Large intestine (tissue), 3 donors: Measurements from ENCODE around the gene LRRC45. TPM values are rescaled to one million over a fixed set of nuclear protein-coding genes. Genes with fewer than 3 reads are reported as not detected.

Source experiments
- DNase-seq, 2 donors: peaks; one replicate each; pipeline versions ENCODE4 v3.0.0 to v3.0.0-alpha.2; 2013
- H3K27ac ChIP-seq: one replicate; pipeline ENCODE4 v1.5.1; 2013; ENCODE audit warnings: low read length
- H3K27me3 ChIP-seq: 2 replicates; pipeline ENCODE4 v1.6.1; 2013; ENCODE audit warnings: low read length; ENCODE audit not compliant: control insufficient read depth, insufficient read depth
- H3K36me3 ChIP-seq: 2 replicates; pipeline ENCODE4 v1.6.1; 2013; ENCODE audit warnings: low read length; ENCODE audit not compliant: control insufficient read depth, insufficient read depth
- H3K4me1 ChIP-seq: one replicate; pipeline ENCODE4 v1.6.1; 2013; ENCODE audit warnings: low read length; ENCODE audit not compliant: control insufficient read depth, insufficient read depth
- H3K4me3 ChIP-seq: one replicate; pipeline ENCODE4 v1.5.1; 2013; ENCODE audit warnings: low read length
- H3K9me3 ChIP-seq: one replicate; pipeline ENCODE4 v1.6.1; 2013; ENCODE audit warnings: mild to moderate bottlenecking, low read depth, low read length, moderate library complexity; ENCODE audit not compliant: control insufficient read depth
- WGBS: methylation state at CpG from one replicate; pipeline ENCODE4 v1.1.5; 2013; ENCODE audit warnings: low lambda C conversion rate; ENCODE audit not compliant: insufficient coverage; 5-methylcytosine and 5-hydroxymethylcytosine counted together
- polyA plus RNA-seq: library from polyadenylated mRNA; unstranded; fragments of 120-200 nt; gene quantifications from one replicate; pipeline ENCODE4 v1.2.1, GENCODE V29; 2013

LRRC45 gene
- polyA plus RNA-seq, 1 donor: 14.4 TPM

DNA sequence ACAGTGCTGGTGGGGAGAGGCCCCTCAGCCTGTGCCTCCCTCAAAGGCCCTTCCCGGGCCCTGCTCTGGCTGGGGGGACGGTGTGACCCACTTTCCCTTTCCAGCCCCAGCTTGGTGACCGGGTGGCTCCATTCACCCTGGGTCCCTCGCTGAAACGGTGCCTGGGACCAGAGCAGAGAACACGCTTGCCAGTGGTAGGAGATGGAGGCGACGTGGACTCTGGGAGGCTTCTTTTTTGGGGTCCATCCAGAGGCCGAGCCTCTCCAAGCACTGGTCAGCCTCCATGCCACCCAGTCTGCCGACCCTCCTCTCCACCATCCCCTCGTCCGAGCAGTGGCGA, 8.2 kb upstream of the LRRC45 start:
- no peaks in the 10 kb centered on the region for H3K4me1 ChIP-seq
- peaks cover 33% of the 10 kb centered on the region for H3K36me3 ChIP-seq
- no peak overlapping the region for H3K27ac ChIP-seq
- no peaks in the 10 kb centered on the region for H3K9me3 ChIP-seq
- no peak for DNase-seq
- no peak overlapping the region for H3K4me3 ChIP-seq
- 100% methylated on average over 2 of the region's 13 CpGs for WGBS
- H3K27me3 ChIP-seq: no peaks in the 10 kb centered on the region

DNA sequence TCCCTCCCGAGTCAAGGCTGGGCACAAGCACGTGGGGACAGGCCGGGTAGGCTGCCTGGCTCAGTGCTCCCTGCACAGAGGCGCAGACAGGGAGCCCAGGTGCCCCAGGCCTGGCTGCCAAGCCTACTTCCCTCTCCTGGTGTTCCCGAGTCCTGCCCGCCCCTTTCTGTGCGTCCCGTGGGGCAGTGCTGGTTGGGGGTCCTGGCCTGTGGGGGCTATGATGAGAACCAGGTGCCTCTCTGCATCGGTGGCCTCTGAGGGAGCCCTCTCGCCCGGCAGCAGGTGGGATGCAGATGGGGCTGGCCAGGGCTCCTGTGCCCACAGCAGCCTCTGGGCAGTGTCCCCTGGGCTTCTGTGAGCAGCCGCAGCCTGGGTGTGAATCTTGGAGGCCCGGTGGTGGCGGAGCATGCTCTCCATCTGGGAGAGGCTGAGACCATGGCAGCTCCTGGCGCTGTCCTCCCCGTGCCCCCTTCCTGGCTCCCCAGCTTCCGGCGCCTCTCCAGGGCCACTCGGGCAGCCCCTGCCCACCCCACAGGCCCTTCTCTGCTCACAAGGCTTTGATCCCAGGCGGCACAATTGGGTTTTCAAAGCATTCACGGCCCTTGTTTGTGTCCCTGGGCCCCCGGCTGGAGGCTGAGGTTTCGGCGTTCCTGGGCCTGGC, 7.7 kb upstream of the LRRC45 start:
- no peak overlapping the region for H3K27ac ChIP-seq
- H3K27me3 ChIP-seq: no peaks in the 10 kb centered on the region
- peaks cover 33% of the 10 kb centered on the region for H3K36me3 ChIP-seq
- no CpG with 5 or more reads among the region's 24 CpGs for WGBS
- no peak overlapping the region for H3K4me3 ChIP-seq
- H3K9me3 ChIP-seq: no peaks in the 10 kb centered on the region
- DNase-seq: no peak
- no peaks in the 10 kb centered on the region for H3K4me1 ChIP-seq

DNA sequence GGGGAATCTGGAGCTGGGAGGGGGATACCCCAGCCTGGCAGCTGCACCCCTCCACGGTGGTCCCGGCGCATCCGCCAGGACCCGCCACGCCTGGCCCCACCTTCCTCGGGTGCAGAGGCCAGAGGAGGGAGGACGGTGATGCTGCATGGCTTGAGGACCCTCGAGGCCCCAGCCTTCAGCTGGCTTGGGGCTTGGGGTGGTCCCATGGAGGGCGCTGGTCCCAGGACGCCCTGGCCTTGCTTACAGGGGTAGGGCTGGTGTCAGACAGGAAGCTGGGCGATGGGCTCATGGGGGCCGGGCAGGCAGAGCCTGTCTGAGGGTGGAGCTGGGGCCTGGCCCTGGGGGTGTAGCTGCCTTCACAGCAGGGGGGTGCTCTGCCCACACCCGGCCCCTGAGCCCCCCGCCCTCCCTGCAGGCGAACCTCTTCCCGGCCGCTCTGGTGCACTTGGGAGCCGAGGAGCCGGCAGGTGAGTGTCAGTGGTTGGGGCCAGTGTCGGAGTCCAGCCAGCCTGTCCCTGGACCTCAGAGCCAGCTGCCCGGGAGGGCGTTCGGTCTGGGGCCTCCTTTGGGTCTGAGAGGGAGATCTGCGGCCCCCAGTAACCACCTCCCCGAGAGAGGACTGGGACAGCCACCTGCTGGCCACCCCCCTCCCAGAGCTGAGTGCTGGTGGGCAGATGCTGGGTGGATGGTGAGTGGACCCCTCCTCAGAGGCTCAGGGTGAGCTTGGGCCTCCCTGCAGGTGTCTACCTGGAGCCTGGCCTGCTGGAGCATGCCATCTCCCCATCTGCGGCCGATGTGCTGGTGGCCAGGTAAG, 6.8 kb upstream of the LRRC45 start:
- H3K36me3 ChIP-seq: peaks cover 29% of the 10 kb centered on the region

DNA sequence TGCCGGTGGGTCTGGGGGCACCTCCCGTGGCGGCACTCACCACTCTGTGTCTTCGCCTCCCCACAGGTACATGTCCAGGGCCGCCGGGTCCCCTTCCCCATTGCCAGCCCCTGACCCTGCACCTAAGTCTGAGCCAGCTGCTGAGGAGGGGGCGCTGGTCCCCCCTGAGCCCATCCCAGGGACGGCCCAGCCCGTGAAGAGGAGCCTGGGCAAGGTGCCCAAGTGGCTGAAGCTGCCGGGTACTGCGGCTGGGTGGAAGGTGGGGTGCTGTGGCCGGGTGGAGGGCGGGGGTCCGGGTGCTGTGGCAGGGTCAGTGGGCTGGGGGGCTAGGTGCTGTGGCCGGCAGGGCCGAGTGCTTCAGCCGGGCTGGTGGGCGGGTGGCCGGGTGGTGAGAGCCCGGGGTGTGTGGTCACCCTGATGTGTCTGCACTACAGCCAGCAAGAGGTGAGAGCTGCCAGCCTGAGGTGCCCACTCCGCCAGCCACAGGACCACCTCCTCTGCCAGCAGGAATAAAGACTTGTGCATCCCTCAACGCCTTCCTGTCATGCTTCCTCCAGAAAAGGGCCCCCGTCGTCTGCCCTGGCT, 6.1 kb upstream of the LRRC45 start:
- Histone ChIP-seq H3K4me3 (no peak overlapping the region), H3K27me3 (no peaks in the 10 kb centered on the region), H3K4me1 (peaks cover 12% of the 10 kb centered on the region), H3K9me3 (no peaks in the 10 kb centered on the region), H3K27ac (no peak overlapping the region), H3K36me3 (peaks cover 22% of the 10 kb centered on the region)
- no CpG with 5 or more reads among the region's 24 CpGs for WGBS
- DNase-seq: no peak

More for the DNA sequence above, 6.8 kb upstream of the LRRC45 start:
- Histone ChIP-seq H3K9me3 (no peaks in the 10 kb centered on the region), H3K27me3 (no peaks in the 10 kb centered on the region), H3K4me3 (no peak overlapping the region), H3K27ac (no peak overlapping the region), H3K4me1 (peaks cover 5% of the 10 kb centered on the region)
- no peak for DNase-seq
- WGBS: no CpG with 5 or more reads among the region's 28 CpGs

DNA sequence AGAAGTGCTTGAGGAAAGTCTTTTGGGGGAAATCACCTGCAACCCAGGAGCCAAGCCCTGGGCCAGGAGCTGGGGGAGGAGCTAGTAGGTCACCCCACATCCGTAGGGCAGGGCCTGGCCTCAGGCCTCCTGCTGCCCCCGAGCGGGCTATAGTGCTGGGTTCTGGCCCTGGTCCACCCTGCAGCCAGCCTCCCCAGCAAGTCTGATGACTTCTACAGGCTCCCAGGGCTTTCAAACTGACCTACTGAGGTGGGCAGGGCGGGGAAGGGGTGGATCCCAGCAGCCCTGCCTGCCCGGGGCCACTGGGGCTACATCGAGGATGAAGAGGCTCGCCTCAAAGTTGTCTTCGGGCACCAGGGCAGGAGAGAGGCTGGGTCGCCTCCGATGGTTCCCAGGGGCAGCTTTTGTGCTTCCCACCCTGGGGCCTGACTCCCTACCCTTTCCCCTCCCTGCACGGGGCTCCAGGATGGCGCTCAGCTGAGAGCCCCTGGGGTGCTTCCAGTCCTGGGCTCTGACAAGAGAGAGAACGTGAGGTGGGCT, 5.4 kb upstream of the LRRC45 start:
- Histone ChIP-seq H3K27me3 (no peaks in the 10 kb centered on the region), H3K4me1 (peaks cover 15% of the 10 kb centered on the region), H3K27ac (no peak overlapping the region), H3K4me3 (no peak overlapping the region), H3K36me3 (peaks cover 16% of the 10 kb centered on the region), H3K9me3 (no peaks in the 10 kb centered on the region)
- WGBS: no CpG with 5 or more reads among the region's 13 CpGs
- DNase-seq: no peak

DNA sequence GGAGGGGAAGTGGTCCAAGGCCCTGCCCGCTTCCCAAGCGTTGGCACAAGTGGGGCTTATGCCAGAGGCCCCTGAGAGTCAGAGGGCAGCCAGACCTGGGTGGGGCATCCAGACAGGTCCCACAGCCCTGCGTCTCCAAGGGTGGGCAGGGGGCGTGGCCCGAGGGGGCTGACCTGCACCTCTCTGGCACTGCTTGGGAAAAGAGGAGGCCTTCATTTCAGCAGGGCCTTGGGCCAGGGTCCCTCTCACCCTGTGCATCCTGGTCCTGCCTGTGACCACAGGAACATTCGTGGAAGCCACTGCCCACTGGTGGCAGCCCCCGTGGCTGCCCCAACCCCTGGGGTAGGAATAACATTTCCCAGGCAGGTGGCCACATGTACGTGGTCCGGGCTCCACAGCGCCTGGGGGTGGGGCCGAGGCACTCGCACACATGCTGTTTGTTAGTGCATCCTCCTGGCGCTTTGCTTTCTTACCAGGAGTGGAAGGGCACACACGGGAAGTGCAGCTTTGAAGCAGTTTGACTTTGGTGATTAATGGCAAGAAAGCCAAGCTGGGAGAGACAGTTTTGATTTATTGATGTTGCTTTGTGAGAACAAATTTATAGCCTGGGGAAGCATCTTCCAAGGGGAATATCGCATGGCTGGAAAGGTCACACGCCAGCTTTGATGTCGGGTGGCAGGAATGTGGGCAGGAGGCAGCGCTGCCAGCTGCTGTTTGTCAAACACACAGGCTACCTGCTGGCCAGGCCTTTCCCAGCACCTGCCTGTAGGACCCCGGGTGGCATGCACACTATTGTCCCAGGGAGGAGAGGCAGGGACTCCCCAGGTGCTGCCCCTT, 4.7 kb upstream of the LRRC45 start:
- Histone ChIP-seq H3K27ac (no peak overlapping the region), H3K27me3 (no peaks in the 10 kb centered on the region)
- no peak for DNase-seq

DNA sequence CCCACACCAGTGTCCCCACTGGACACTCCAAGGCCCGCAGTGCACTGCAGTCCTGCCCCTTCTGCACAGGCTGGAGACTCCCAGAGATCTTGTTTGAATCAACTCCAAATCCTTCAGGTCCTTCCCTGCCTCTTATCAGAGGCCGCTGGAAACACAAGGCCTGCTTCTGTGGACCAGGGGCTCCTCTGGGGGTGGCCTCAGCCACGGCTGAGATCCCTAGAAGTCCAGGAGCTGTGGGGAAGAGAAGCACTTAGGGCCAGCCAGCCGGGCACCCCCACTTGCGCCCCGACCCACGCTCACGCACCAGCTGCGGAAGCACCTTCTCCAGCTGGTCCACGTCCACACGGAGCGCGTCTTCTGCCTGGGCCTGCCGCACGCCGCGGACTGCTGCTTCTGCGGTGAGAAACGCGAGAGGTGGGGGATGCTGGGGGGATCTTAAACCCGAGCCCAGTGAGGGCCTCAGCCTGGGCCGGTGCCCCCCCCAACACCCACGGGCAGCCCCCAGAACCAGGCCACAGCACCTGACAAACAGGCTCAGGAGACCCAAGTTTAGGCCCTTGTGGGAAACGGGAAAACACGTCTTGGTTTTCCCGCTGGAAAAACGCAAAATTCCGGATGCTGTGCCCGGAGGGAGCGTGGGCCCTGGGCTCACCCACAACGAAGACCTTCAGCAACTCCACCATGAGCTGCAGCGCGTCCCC, 4.0 kb upstream of the LRRC45 start:
- DNase-seq: no peak
- no peaks in the 10 kb centered on the region for H3K27me3 ChIP-seq
- H3K9me3 ChIP-seq: no peaks in the 10 kb centered on the region
- no peak overlapping the region for H3K4me3 ChIP-seq
- peaks cover 19% of the 10 kb centered on the region for H3K4me1 ChIP-seq
- H3K36me3 ChIP-seq: peaks cover 16% of the 10 kb centered on the region
- H3K27ac ChIP-seq: no peak overlapping the region
- WGBS: no CpG with 5 or more reads among the region's 33 CpGs

More for the DNA sequence above, 4.7 kb upstream of the LRRC45 start:
- Histone ChIP-seq H3K9me3 (no peaks in the 10 kb centered on the region), H3K4me3 (no peak overlapping the region), H3K36me3 (peaks cover 16% of the 10 kb centered on the region), H3K4me1 (peaks cover 15% of the 10 kb centered on the region)
- no CpG with 5 or more reads among the region's 19 CpGs for WGBS

DNA sequence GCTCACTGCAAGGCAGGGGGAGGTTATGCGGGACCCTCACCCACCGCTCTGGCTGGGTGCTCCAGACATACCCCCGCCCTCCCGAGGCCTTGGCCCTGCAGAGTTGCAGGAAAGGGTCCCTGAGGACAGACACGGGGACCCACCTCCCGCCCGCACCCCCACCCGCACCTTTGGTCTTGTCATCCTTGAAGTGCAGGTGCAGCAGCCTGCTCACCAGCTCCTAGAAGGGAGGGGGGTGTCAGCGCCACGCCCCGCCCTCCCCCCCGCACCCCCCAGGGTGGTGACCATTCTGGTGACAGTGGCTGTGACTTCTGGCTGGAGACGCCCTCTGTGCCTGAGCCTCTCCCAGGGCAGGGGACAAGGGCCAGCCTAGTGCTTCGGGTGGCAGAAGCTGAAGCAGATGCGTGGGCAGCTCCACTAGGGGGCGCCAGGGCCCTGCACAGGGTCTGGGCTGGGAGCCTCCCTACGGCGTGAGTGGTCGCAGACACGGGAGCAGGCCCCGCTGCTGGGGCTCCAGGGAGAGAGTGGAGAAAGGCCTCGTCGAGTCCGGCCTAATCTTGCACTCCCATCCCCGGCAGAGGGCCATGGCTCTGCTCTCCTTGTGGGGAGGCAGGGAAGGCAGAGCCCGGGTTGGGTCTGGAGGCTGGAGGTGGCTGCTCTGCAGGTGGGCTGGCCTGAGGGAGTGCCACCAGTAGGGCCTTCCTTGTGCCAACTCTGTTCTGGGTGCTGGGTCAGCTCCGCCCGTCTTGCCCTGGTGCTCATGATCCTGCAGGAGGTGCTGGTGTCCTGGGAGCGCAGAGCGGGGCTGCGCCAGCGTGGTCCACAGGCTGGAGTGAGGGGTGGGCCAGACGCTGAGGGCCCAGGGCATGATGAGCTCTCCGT, 3.2 kb upstream of the LRRC45 start:
- peak in 1 of 2 donors; percentile 41 for DNase-seq
- Histone ChIP-seq H3K4me1 (peaks cover 23% of the 10 kb centered on the region), H3K4me3 (no peak overlapping the region), H3K9me3 (no peaks in the 10 kb centered on the region), H3K27me3 (no peaks in the 10 kb centered on the region), H3K36me3 (peaks cover 16% of the 10 kb centered on the region), H3K27ac (no peak overlapping the region)
- no CpG with 5 or more reads among the region's 34 CpGs for WGBS

DNA sequence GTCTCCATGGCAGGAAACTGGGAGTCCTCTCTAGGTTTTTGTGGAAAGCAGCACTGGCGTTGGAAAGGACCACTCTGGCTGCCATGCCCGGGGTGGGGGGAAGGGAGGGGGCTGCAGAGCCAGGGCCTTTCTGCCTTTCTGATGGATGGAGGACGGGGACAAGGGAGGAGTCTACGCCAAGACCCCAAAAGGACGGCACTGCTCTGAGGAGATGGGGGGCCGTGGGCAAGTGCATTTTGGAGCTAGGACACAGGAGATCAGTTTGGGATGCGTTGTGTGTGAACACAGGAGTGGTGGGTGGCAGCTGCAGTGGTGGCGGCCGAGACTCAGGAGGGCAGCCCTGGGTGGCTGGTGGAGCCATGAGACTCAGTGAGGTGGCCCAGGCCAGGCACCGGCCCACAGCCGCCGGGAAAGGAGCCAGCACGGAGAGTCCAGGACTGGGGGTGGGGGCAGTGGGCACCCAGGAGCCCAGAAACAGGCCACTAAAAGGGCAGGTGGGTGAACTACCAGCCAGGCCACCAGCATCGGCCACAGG, 2.5 kb upstream of the LRRC45 start:
- H3K4me1 ChIP-seq: peaks cover 23% of the 10 kb centered on the region
- no peak for DNase-seq
- H3K27me3 ChIP-seq: no peaks in the 10 kb centered on the region
- no CpG with 5 or more reads among the region's 14 CpGs for WGBS
- no peak overlapping the region for H3K27ac ChIP-seq
- H3K4me3 ChIP-seq: no peak overlapping the region
- H3K9me3 ChIP-seq: no peaks in the 10 kb centered on the region
- H3K36me3 ChIP-seq: peaks cover 16% of the 10 kb centered on the region
